Hematopoietic multipotent progenitor cell treated with erythropoietin and hydrocortisone succinate and interleukin-3 and kit ligand, for 15 days (in vitro differentiated cells): ENCODE data around the gene SPO11.
A peak's percentile ranks its signal among the peaks of the same experiment; 100 is the strongest.

Experiments
- DNase-seq: peaks from one replicate; pipeline ENCODE4 v3.0.0-alpha.2; 2015; ENCODE audit warnings: low spot score

The SPO11 gene

DNA sequence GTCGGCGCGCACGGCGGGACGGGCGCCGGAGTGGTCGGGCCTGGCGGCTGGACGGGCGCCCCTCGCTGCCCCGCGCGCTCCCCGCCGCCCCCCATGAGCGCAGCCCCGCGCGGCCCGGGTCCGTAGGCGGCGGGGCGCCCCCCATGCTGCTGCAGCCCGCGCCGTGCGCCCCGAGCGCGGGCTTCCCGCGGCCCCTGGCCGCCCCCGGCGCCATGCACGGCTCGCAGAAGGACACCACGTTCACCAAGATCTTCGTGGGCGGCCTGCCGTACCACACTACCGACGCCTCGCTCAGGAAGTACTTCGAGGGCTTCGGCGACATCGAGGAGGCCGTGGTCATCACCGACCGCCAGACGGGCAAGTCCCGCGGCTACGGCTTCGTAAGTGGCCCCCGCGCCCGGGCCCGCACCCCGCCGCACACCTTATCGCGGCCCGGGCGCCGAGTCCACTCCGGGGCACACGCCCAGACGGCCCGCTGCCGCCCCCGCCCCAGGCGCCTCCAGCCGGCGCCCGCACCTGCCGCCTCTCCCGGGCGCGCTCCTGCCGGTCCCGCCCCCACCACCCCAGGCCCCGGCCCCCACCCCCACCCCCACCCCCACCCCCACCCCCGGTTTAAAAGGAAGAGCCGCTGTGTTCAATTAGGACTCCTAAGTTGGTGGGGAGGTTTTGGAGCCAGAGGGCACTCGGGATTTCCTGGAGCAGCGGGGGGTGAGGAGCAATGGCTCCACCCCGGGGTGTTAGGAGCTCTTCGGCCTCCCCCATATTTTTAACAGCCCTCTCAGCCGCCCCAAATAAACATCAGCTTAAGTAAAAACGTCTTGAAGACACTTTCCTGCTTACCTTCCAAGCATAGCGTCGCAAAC is 62.1 kb downstream of the SPO11 start:
- peak; percentile 56 for DNase-seq

DNA sequence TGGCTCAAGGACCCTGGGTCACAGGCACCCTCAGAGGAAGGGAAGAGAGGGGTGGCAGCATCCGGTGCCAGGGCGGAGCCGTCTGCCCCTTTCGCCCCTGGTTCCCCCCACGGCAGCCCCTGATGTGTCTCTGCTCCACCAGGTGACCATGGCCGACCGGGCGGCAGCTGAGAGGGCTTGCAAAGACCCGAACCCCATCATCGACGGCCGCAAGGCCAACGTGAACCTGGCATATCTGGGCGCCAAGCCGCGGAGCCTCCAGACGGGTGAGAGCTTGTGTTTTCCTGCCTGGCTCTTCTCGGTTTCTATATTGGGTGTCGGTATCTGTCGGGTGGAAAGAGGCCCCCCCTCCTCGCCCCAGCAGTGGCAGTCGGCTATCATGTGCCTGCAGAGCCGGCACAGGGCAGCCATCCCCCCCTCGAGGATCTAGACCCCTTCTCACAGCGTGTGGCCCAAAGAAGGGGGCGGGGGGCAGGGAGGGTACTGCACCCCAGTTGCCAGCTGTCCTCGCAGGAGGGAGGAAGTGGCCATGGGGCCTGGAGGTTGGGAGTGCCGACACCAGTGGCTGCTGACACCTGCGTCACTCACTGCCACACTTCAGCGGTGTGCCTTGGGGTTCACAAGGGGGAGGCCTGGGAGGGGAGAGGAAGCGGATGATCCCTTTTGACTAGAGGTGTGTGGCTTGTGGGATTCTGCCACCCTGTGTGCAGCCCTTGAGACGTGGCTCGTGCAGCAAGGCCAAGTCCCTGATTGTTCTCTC is 63.1 kb downstream of the SPO11 start:
- peak; percentile 65 for DNase-seq
